Activated CD8-positive, alpha-beta memory T cell treated with anti-CD3 and anti-CD28 coated beads, Interleukin-2, amount 10 ng/mL, durations not matched to agents 7 days and 5 days (primary cell): ENCODE data around the gene EP300. TPM values are rescaled to one million over a fixed set of nuclear protein-coding genes. Genes with fewer than 3 reads are reported as not detected.
A peak's percentile ranks its signal among the peaks of the same experiment; 100 is the strongest.

Experiments used
- ATAC-seq: fragments of 150-1000 bp; cut with Tn5 transposase; one replicate; pipeline ENCODE4 v1.10.0; 2021; ENCODE audit warnings: moderate library complexity
- CTCF ChIA-PET: fragments of 350-600 bp; sonication (Branson Sonifier 250); formaldehyde crosslinking; loops from one replicate; lab custom pipeline; 2021; ENCODE audit warnings: antibody characterized with exemption; lab: Charles Lee
- DNase-seq: peaks from one replicate; pipeline ENCODE4 v3.0.0-alpha.2; 2020
- H3K27ac Mint-ChIP-seq: one replicate; pipeline ENCODE4 v1.8.0; 2021; ENCODE audit warnings: mild to moderate bottlenecking, mixed read lengths
- H3K27me3 Mint-ChIP-seq: one replicate; pipeline ENCODE4 v1.8.0; 2021; ENCODE audit warnings: mixed read lengths
- H3K36me3 Mint-ChIP-seq: one replicate; pipeline ENCODE4 v1.8.0; 2021; ENCODE audit warnings: mild to moderate bottlenecking, mixed read lengths
- H3K4me1 Mint-ChIP-seq: one replicate; pipeline ENCODE4 v1.8.0; 2021; ENCODE audit warnings: mixed read lengths
- H3K4me3 Mint-ChIP-seq: one replicate; pipeline ENCODE4 v1.8.0; 2021; ENCODE audit warnings: mild to moderate bottlenecking, moderate library complexity, mixed read lengths
- H3K9me3 Mint-ChIP-seq: one replicate; pipeline ENCODE4 v1.8.0; 2022; ENCODE audit warnings: low read depth, mixed read lengths
- total RNA-seq, 2 experiments: library from RNA; stranded (reverse); gene quantifications; one replicate each; pipeline ENCODE4 v1.2.3, GENCODE V29; 2021

Gene EP300
- total RNA-seq, 2 experiments from 2014 or later, result 61.1 to 61.9 TPM

DNA sequence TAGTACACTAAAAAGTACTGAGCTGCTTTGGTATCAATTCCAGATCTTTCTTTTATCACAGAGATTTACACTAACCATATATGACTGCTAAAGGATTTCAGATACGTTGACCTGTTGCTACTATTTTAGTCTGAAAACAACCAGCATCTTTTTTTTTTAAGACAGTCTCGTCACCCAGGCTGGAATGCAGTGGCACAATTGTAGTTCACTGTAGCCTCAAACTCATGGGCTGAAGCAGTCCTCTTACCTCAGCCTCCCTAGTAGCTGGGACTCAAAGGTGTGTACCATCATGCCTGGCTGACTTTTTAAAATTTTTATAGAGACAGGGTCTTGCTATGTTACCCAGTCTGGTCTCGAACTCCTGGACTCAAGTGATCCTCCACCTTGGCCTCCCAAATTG is 88.5 kb downstream of the EP300 start:
- H3K4me3 Mint-ChIP-seq, result no peak overlapping the region
- no peaks in the 10 kb centered on the region for H3K9me3 Mint-ChIP-seq
- DNase-seq (no peak), ATAC-seq (no peak)
- H3K27me3 Mint-ChIP-seq, result no peaks in the 10 kb centered on the region
- no peaks in the 10 kb centered on the region for H3K4me1 Mint-ChIP-seq
- H3K36me3 Mint-ChIP-seq, result peaks cover 34% of the 10 kb centered on the region
- CTCF ChIA-PET, result interaction anchor here (0.6 to 1.3 kb wide), 4 partner anchors 9 to 56 kb away, joined by 3 to 6 read pairs (median 5); no protein-coding TSS in a partner anchor
- no peak overlapping the region for H3K27ac Mint-ChIP-seq

DNA sequence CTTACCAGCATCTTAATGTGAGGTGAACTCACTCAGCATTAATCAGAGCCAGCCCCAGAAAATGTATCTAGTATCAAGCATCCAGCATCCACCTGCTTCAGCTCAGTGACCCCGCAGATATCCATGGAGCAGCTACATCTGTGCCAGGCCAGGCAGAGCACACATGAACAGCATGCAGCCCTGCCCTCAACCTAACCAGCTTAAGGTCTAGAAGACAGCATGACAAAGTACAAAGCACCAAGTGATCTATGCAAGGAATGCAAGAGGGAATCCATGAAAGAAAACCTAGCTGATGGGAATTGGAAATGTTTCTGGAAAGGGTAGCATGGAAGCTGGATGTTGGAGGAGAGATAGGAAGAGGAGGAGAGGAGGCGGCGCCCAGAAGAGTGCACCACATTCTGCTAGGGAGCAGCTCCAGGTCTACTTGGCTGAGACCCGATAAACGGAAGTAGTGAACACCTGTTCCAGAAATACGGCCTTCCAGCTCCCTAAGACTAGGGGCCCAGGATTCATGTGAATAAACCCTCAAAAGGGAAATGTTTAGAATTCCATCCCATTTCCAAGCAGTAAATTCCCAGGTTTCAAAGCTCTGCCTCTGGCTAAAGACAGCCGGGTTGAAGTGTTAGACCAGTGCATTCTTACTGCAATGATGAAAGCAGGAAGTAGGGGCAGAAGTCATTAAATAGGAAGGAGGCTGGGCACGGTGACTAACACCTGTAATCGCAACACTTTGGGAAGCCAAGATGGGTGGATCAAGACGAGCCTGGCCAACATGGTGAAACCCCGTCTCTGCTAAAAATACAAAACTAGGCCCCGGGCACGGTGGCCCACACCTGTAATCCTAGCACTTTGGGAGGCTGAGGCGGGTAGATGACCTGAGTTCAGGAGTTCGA is 89.2 kb downstream of the EP300 start:
- no peaks in the 10 kb centered on the region for H3K9me3 Mint-ChIP-seq
- H3K4me1 Mint-ChIP-seq, result no peaks in the 10 kb centered on the region
- H3K27me3 Mint-ChIP-seq, result no peaks in the 10 kb centered on the region
- DNase-seq, result peak; percentile 36
- ATAC-seq, result no peak
- H3K36me3 Mint-ChIP-seq, result peaks cover 29% of the 10 kb centered on the region
- H3K27ac Mint-ChIP-seq, result no peak overlapping the region
- CTCF ChIA-PET, result interaction anchor here (0.6 to 1.0 kb wide), 6 partner anchors 16 to 259 kb away, joined by 3 to 6 read pairs (median 4); no protein-coding TSS in a partner anchor
- H3K4me3 Mint-ChIP-seq, result no peak overlapping the region

DNA sequence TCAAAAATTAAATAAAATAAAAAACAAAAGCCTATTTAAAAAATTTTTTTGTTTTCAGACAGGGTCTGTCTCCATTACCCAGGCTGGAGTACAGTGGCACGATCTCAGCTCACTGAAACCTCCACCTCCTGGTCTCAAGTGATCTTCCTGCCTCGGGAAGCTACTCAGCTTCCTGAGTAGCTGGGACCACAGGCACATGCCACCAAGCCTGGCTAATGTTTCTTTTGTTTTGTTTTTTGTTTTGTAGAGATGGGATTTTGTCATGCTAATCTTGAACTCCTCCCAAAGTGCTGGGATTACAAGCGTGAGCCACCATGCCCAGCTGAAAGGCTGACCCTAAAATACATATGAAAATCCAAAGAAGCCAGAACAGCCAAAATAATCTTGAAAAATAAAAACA is 92.3 kb downstream of the EP300 start:
- H3K9me3 Mint-ChIP-seq, result no peaks in the 10 kb centered on the region
- no peak overlapping the region for H3K27ac Mint-ChIP-seq
- CTCF ChIA-PET, result interaction anchor here (0.6 to 2.0 kb wide), 3 partner anchors 53 to 594 kb away, joined by 3 to 7 read pairs (median 5); no protein-coding TSS in a partner anchor
- H3K4me1 Mint-ChIP-seq, result no peaks in the 10 kb centered on the region
- no peak overlapping the region for H3K4me3 Mint-ChIP-seq
- peaks cover 8% of the 10 kb centered on the region for H3K36me3 Mint-ChIP-seq
- DNase-seq, result peak; percentile 14
- no peak for ATAC-seq
- H3K27me3 Mint-ChIP-seq, result peaks cover under 1% of the 10 kb centered on the region

DNA sequence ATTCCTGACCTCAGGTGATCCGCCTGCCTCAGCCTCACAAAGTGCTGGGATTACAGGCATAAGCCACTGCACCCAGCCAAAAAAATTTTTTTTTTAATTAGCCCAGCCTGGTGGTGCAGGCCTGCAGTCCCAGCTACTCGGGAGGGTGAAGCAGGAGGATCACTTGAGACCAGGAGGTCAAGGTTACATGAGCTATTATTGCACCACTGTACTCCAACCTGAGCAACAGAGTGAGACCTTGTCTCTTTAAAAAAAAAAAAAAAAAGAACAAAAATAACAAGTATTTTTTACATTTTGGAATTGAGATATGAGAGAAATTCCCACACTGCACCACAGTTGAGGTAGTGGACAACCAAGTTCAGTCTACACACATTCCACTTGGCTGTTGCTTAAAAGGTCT is 99.1 kb downstream of the EP300 start:
- no peaks in the 10 kb centered on the region for H3K9me3 Mint-ChIP-seq

DNA sequence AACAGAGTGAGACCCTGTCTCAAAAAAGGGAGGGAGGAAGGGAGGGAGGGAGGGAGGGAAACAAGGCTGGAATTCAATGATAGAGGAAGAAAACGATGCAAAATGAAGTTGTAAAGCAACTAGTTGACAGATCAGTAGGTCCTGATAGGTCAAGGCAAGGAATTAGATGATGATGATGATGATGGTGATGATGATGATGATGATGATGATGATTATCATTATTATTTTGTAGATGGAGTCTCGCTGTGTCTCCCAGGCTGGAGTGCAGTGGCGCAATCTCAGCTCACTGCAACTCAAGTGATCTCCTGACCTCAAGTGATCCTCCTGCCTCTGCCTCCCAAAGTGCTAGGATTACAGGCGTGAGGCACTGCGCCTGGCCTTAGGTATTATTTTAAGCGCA is 101.4 kb downstream of the EP300 start:
- ATAC-seq (no peak), DNase-seq (no peak)
- Mint-ChIP-seq H3K4me1 (peaks cover 13% of the 10 kb centered on the region), H3K27ac (no peak overlapping the region), H3K36me3 (no peaks in the 10 kb centered on the region), H3K4me3 (no peak overlapping the region), H3K27me3 (peaks cover 13% of the 10 kb centered on the region), H3K9me3 (no peaks in the 10 kb centered on the region)
- CTCF ChIA-PET, result no interaction called here

More for the DNA sequence above, 99.1 kb downstream of the EP300 start:
- Mint-ChIP-seq H3K4me3 (no peak overlapping the region), H3K36me3 (no peaks in the 10 kb centered on the region), H3K4me1 (peaks cover under 1% of the 10 kb centered on the region), H3K27ac (no peak overlapping the region), H3K27me3 (peaks cover 10% of the 10 kb centered on the region)
- no peak for ATAC-seq
- CTCF ChIA-PET, result interaction anchor here (2.0 kb wide), 1 partner anchor 11 kb away, joined by 6 read pairs; no protein-coding TSS in a partner anchor
- no peak for DNase-seq

DNA sequence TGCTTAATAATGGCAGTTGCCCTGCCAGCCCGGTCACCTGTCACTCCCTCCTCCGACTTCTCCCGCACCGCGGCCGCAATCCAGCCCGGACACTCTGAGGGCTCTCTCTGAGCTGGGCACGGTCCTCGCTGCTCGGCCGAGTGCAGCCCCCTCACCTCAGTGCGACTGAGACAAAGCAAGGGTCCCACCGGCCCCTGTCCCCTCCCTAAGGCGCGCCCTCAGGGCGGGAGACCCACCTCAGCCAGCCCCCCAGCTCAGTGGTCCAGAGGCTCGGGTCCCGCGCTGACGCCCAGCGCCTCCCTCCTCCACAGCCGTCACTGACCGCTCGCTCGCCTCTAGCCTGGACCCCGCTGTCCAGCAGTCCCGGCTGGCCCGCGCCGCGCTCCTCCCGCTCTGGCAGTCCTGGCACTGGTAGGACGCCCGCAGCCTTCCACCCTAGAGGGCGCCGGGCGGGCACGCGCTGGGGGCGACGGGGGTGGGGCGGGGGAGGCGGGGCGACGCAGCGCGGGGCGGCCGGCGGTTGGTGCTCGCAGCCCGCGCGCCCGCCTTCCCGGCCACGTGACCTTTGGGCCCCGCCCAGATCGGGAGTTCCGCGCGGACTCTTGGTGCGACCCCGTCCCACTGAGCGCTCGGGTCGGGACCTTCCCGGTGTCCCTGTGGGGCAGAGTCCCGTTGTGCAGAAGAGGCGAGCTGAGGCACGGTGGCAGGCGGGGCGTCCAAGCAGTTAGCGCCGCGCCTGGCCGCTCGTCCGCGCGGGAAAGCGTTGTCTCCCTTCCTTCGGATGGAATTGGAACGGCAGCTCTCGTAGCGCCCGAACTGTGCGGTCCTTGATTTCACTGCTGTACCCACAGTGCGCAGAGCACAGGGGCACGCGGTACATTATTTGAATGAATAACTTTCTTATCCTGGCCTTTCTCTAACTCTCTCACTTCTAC is 104.9 kb downstream of the EP300 start:
- H3K27ac Mint-ChIP-seq, result peak overlapping the region; percentile 39
- CTCF ChIA-PET, result interaction anchor here (1.6 to 2.9 kb wide), 4 partner anchors 10 to 275 kb away, joined by 3 to 25 read pairs (median 10); no protein-coding TSS in a partner anchor
- DNase-seq, result peak; percentile 84
- no peaks in the 10 kb centered on the region for H3K9me3 Mint-ChIP-seq
- no peaks in the 10 kb centered on the region for H3K36me3 Mint-ChIP-seq
- H3K4me3 Mint-ChIP-seq, result peak overlapping the region; percentile 82
- H3K4me1 Mint-ChIP-seq, result peaks cover 13% of the 10 kb centered on the region
- peak; percentile 89 for ATAC-seq
- peaks cover 25% of the 10 kb centered on the region for H3K27me3 Mint-ChIP-seq

DNA sequence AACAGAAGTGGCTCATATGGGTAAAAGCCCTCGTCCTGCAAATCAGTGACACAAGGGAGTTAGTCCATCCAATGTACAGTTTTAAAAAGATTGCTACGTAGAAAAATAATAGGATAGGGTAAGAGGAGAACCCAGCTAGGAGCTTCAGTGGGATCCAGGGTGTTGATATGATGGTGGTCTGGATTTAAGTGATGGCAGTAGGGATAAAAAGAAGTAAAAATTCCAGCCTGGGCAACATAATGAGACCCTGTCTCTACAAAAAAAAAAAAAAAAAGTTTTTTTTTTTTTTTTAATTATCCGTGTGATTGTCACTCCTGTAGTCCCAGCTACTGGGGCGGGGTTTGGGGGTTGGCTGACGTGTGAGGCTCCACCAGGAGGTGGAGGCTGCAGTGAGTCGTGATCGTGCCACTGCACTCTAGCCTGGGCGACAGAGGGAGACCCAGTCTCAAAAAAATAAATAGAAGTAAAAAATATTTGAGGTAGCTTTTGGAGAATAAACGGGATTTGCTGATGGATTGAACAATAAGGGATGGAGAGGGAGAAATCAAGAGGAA is 105.7 kb downstream of the EP300 start:
- CTCF ChIA-PET, result interaction anchor here (1.2 to 2.9 kb wide), 5 partner anchors 9 to 275 kb away, joined by 3 to 25 read pairs (median 3); partner anchors contain the start of gene ZC3H7B
- ATAC-seq (peak; percentile 59), DNase-seq (peak; percentile 75)
- H3K27ac Mint-ChIP-seq, result peak overlapping the region; percentile 39
- H3K36me3 Mint-ChIP-seq, result no peaks in the 10 kb centered on the region
- peaks cover 13% of the 10 kb centered on the region for H3K4me1 Mint-ChIP-seq
- H3K27me3 Mint-ChIP-seq, result peaks cover 27% of the 10 kb centered on the region
- H3K4me3 Mint-ChIP-seq, result peak overlapping the region; percentile 82
- no peaks in the 10 kb centered on the region for H3K9me3 Mint-ChIP-seq

DNA sequence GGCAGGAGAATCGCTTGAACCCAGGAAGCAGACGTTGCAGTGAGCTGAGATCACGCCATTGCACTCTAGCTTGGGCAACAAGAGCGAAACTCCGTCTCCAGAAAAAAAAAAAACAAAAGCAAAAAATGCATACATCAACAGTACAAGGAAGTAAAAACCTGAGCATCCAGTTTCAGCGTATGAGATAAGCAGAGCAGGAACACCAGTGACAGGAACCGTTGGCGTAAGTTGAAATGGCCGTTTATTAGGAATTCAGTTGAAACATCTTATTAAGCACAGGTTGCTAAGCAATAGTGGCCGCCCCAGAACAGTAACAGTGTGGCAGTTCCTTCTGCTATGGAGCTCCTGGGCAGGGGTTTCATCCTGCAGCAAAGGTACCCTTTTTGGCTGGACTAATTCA is 108.7 kb downstream of the EP300 start:
- Mint-ChIP-seq H3K4me1 (peaks cover 26% of the 10 kb centered on the region), H3K36me3 (peaks cover 1% of the 10 kb centered on the region), H3K4me3 (no peak overlapping the region), H3K27me3 (peaks cover 28% of the 10 kb centered on the region), H3K27ac (no peak overlapping the region), H3K9me3 (no peaks in the 10 kb centered on the region)
- CTCF ChIA-PET, result interaction anchor here (0.9 kb wide), 1 partner anchor 278 kb away, joined by 3 read pairs; no protein-coding TSS in a partner anchor
- DNase-seq (no peak), ATAC-seq (no peak)

DNA sequence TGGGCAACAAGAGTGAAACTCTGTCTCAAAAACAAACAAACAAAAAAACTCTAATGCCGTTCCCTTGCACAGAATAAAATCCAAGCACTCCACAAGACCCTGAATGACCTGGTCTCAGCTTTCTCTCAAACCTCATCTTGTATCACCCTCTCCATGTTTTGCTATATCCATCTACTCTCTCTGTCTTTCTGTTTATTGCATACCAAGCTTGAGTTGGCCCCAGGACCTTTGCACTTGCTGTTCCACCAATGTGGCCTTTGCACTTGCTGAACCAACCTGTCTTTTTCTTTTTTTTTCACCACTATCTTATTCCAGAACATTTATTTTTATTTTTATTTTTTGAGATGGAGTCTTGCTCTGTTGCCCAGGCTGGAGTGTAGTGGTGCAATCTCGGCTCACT is 110.7 kb downstream of the EP300 start:
- H3K4me3 Mint-ChIP-seq, result no peak overlapping the region
- no peak for ATAC-seq
- H3K36me3 Mint-ChIP-seq, result peaks cover 4% of the 10 kb centered on the region
- H3K4me1 Mint-ChIP-seq, result peaks cover 28% of the 10 kb centered on the region
- H3K27ac Mint-ChIP-seq, result no peak overlapping the region
- DNase-seq, result no peak
- H3K27me3 Mint-ChIP-seq, result peaks cover 23% of the 10 kb centered on the region
- CTCF ChIA-PET, result interaction anchor here (0.9 kb wide), 1 partner anchor 129 kb away, joined by 3 read pairs; no protein-coding TSS in a partner anchor
- H3K9me3 Mint-ChIP-seq, result no peaks in the 10 kb centered on the region

DNA sequence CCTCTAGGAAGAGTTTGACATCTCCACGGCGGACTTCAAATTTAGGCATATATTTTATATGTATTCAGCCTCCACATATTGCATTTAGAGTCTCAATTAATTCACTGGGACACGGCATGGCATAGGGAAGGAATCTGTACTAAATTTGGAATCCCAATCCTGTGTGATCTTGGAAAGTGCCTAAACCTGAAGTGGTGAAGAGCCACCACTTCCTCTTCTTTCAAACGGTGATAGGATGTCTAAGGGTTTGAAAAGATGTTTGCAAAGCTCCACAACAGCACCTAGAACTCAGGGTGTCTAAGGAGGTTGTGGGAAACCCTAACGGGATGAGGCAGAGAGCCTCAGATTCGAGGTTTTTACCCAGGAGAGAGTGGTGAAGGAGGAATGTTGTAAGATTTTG is 111.7 kb downstream of the EP300 start:
- CTCF ChIA-PET, result no interaction called here
- Mint-ChIP-seq H3K4me1 (peaks cover 25% of the 10 kb centered on the region), H3K27ac (no peak overlapping the region), H3K4me3 (no peak overlapping the region), H3K27me3 (peaks cover 23% of the 10 kb centered on the region), H3K9me3 (no peaks in the 10 kb centered on the region), H3K36me3 (peaks cover 4% of the 10 kb centered on the region)
- DNase-seq, result no peak
- no peak for ATAC-seq

DNA sequence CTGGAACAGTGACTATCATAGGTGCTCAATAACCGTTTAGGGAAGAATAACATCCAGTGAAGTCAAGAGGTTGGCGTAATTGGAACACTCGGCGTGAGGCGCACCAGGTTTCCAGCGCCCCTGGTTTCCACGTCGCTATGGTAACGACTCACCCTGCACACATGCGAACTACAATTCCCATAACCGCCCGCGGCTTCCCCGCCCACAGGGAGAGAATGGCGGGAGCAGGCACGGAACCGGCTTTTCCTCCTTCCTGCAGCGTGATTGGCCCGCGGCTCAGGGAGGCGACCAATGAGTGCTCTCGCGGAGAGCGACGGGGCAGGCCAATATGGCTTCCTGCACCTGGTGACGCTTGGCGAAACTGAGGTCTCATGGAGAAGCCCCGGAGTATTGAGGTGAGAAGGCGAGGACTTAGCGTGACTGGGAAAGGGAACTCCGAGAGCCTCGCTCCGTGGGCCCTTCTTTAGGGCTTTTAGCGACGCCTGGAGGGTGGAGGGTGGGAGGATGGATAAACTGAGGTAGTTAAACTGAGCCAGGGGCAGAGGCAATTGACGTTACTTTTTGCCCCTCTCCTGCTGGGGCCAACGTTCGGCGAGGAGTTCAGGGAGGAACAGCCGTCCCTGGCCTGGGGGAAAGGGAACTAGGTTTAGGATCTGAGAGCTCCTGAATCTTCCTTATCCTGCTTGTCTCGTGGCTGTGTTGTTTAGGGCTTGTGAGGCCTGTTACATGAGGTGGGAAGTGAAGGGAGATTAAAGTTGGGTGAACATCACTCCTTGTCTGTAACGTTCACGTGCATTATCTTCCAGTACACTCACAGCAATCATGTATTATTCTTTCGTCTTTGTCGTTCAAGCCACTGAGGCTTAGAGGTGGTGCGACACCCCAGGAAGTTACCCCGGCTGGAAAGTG is 112.9 kb downstream of the EP300 start, which contains the start of gene L3MBTL2:
TSS of gene L3MBTL2 (plus strand) at position 321 of the 909 bp plus-strand sequence. CDS start at position 372, 51 bp downstream.
- Mint-ChIP-seq H3K4me1 (peaks cover 25% of the 10 kb centered on the region), H3K27me3 (peaks cover 17% of the 10 kb centered on the region), H3K27ac (peak within 1 kb of the TSS; percentile 89), H3K36me3 (peaks cover 11% of the 10 kb centered on the region), H3K9me3 (no peaks in the 10 kb centered on the region), H3K4me3 (peak within 1 kb of the TSS; percentile 95)
- DNase-seq (peak; percentile 100), ATAC-seq (peak; percentile 100)
- CTCF ChIA-PET, result interaction anchor here (1.0 kb wide), 1 partner anchor 9 kb away, joined by 3 read pairs; no protein-coding TSS in a partner anchor
